Neural progenitor cell (in vitro differentiated cells): ENCODE results near the gene FAM110A. TPM values are rescaled to one million over a fixed set of nuclear protein-coding genes. Genes with fewer than 3 reads are reported as not detected.

Experiments used
- DNase-seq: peaks from one replicate; pipeline ENCODE4 v3.0.0-alpha.2; 2016; ENCODE audit warnings: low spot score
- H2AFZ ChIP-seq: fragments of 200-600 bp; sonication (generic); replicated peaks from 2 replicates; pipeline ENCODE4 v1.6.1; 2016; ENCODE audit warnings: antibody characterized with exemption
- H3F3A ChIP-seq: fragments of 200-600 bp; sonication (generic); 2 replicates; pipeline ENCODE4 v1.6.1; 2016; ENCODE audit warnings: antibody characterized with exemption, low read depth
- H3K27ac ChIP-seq: fragments of 200-600 bp; sonication (generic); 2 replicates; pipeline ENCODE4 v1.5.1; 2016; ENCODE audit warnings: mild to moderate bottlenecking
- H3K27me3 ChIP-seq: fragments of 200-600 bp; sonication (generic); 2 replicates; pipeline ENCODE4 v1.6.1; 2016; ENCODE audit warnings: mild to moderate bottlenecking, moderate library complexity
- H3K36me3 ChIP-seq: fragments of 200-600 bp; sonication (generic); 2 replicates; pipeline ENCODE4 v1.5.1; 2016
- H3K4me1 ChIP-seq: fragments of 200-600 bp; sonication (generic); 2 replicates; pipeline ENCODE4 v1.6.1; 2016; ENCODE audit warnings: mixed run types
- H3K4me2 ChIP-seq: fragments of 200-600 bp; sonication (generic); 2 replicates; pipeline ENCODE4 v1.6.1; 2016
- H3K4me3 ChIP-seq: fragments of 200-600 bp; sonication (generic); 2 replicates; pipeline ENCODE4 v1.5.1; 2016
- H3K79me2 ChIP-seq: fragments of 200-600 bp; sonication (generic); 2 replicates; pipeline ENCODE4 v1.6.1; 2016; ENCODE audit warnings: low read depth
- H3K9ac ChIP-seq: fragments of 200-600 bp; sonication (generic); 2 replicates; pipeline ENCODE4 v1.6.1; 2016
- H3K9me3 ChIP-seq: fragments of 200-600 bp; sonication (generic); 2 replicates; pipeline ENCODE4 v1.5.1; 2016; ENCODE audit warnings: low read depth
- H4K20me1 ChIP-seq: fragments of 200-600 bp; sonication (generic); 2 replicates; pipeline ENCODE4 v1.6.1; 2016; ENCODE audit warnings: low read depth
- H3K27ac Mint-ChIP-seq: 3 replicates; pipeline ENCODE4 v1.8.0; 2021; ENCODE audit warnings: mixed read lengths
- H3K27me3 Mint-ChIP-seq: 2 replicates; pipeline ENCODE4 v1.8.0; 2022; ENCODE audit warnings: low read depth, mild to moderate bottlenecking, inconsistent platforms, moderate library complexity, mixed read lengths; ENCODE audit not compliant: insufficient read depth
- H3K36me3 Mint-ChIP-seq: 3 replicates; pipeline ENCODE4 v1.8.0; 2021; ENCODE audit warnings: mixed read lengths
- H3K4me1 Mint-ChIP-seq: 3 replicates; pipeline ENCODE4 v1.8.0; 2021; ENCODE audit warnings: mixed read lengths
- H3K4me3 Mint-ChIP-seq: 3 replicates; pipeline ENCODE4 v1.8.0; 2021; ENCODE audit warnings: mild to moderate bottlenecking, moderate library complexity, mixed read lengths
- H3K9me3 Mint-ChIP-seq: 3 replicates; pipeline ENCODE4 v1.8.0; 2020; ENCODE audit warnings: mixed read lengths
- CTCF ChIP-seq: fragments of 200-600 bp; sonication (generic); IDR thresholded peaks from 2 replicates; pipeline ENCODE4 v1.5.1; 2017; ENCODE audit warnings: antibody characterized with exemption, mild to moderate bottlenecking
- EZH2 ChIP-seq: fragments of 200-600 bp; sonication (generic); IDR thresholded peaks from 2 replicates; pipeline ENCODE4 v1.6.1; 2017; ENCODE audit warnings: antibody characterized with exemption, mild to moderate bottlenecking, moderate library complexity
- EZH2phosphoT487 ChIP-seq: fragments of 200-600 bp; sonication (generic); IDR thresholded peaks from 2 replicates; pipeline ENCODE4 v1.6.1; 2017; ENCODE audit warnings: antibody characterized with exemption
- total RNA-seq: library from RNA; depleted of rRNA; stranded (reverse); fragments of >200 nt; gene quantifications from 2 replicates; pipeline ENCODE4 v1.2.3, GENCODE V29; 2015; ENCODE audit warnings: low replicate concordance

The FAM110A gene
- total RNA-seq, 1 donor from 2014 or later = 2.9 TPM

DNA sequence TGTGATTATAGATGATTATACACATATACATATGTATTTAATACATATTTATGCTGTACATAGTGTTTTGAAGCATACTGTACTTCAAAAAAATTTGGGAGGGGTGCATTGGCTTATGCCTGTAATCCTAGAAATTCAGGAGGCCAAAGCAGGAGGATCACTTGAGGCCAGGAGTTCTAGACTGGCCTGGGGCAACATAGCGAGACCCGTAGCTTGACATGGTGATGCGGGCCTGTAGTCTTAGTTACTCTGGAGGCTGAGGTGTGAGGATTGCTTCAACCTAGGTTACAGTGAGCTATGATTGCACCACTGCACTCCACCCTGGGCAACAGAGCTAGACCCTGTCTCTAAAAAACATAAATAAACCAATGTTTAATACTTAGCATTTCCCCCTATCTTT, 1.6 kb upstream of the FAM110A start:
- Histone ChIP-seq H2AFZ (no peak overlapping the region), H3K27me3 (peaks cover 11% of the 10 kb centered on the region), H3K9me3 (no peaks in the 10 kb centered on the region), H3K9ac (no peak overlapping the region), H4K20me1 (no peaks in the 10 kb centered on the region), H3K4me1 (peaks cover 9% of the 10 kb centered on the region), H3K4me3 (no peak overlapping the region), H3K36me3 (no peaks in the 10 kb centered on the region), H3K4me2 (no peak overlapping the region), H3K27ac (no peak overlapping the region), H3K79me2 (no peaks in the 10 kb centered on the region), H3F3A (peaks cover 6% of the 10 kb centered on the region)
- Mint-ChIP-seq H3K27me3 (peaks cover 13% of the 10 kb centered on the region), H3K4me3 (no peak overlapping the region), H3K27ac (no peak overlapping the region), H3K4me1 (peaks cover 19% of the 10 kb centered on the region), H3K36me3 (no peaks in the 10 kb centered on the region), H3K9me3 (no peaks in the 10 kb centered on the region)
- no peak for DNase-seq
- TF ChIP-seq EZH2phosphoT487 (no peak), CTCF (no peak), EZH2 (no peak)

DNA sequence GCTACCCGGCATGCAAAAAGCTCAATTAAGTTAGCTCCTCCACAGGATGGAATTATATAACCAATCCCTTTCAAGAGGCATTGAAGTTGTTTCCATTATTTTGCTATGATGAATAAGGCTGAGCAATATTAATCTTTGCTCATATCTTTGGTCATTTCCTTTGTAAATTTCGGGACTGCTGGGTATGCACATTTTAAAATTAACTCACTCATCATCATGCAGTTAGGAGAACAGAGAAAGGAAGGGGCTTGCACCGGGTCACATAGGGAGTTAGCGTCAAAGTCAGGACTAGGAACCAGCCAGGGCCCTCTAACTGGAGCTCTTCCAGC, 430 bp upstream of the FAM110A start:
- Mint-ChIP-seq H3K4me3 (peak overlapping the region; percentile 94), H3K4me1 (peaks cover 19% of the 10 kb centered on the region), H3K27ac (peak overlapping the region; percentile 42), H3K36me3 (peaks cover 2% of the 10 kb centered on the region), H3K9me3 (peaks cover 4% of the 10 kb centered on the region), H3K27me3 (peaks cover 16% of the 10 kb centered on the region)
- Histone ChIP-seq H3K27me3 (peaks cover 11% of the 10 kb centered on the region), H3K9me3 (no peaks in the 10 kb centered on the region), H3F3A (peaks cover 6% of the 10 kb centered on the region), H3K27ac (no peak overlapping the region), H3K4me3 (peak overlapping the region; percentile 60), H3K9ac (no peak overlapping the region), H3K4me2 (peak overlapping the region; percentile 54), H4K20me1 (no peaks in the 10 kb centered on the region), H2AFZ (peak overlapping the region; percentile 55), H3K79me2 (no peaks in the 10 kb centered on the region), H3K36me3 (no peaks in the 10 kb centered on the region), H3K4me1 (peaks cover 9% of the 10 kb centered on the region)
- no peak for DNase-seq
- no peak for TF ChIP-seq CTCF
- TF ChIP-seq EZH2 = no peak
- no peak for TF ChIP-seq EZH2phosphoT487

DNA sequence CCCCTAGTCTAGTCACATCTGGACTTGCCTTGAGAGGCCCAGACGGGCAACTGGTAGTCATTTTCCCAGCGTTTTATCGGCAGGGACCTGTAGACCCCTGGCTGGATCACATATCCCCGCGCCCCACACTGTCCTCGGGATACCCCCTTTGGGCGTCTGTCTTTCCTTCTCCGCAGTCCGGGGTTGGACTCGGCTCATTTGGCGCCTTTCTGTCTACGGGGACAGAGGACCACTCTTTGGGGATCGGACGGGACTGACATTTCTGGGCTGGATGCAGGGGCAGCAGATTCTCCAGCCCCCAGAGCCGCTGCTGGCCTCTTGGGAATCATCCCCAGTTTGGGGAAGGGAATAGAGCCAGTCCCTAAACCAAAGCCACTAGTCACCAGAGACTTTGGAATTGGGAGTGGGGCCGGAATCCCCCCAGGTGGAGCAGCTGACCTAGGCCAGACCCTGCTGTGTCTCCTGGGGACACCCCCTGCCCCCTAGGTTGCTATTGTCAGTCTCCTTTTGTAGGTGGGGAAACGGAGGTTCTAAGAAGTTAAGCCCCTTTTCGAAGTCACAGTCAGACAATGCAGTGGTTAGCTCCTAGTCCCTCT, 734 bp downstream of the FAM110A start:
- TF ChIP-seq EZH2 (no peak), EZH2phosphoT487 (no peak), CTCF (no peak)
- Histone ChIP-seq H3F3A (peaks cover 6% of the 10 kb centered on the region), H3K4me3 (peak overlapping the region; percentile 60), H3K27ac (no peak overlapping the region), H3K27me3 (peaks cover 15% of the 10 kb centered on the region), H2AFZ (peak overlapping the region; percentile 66), H4K20me1 (no peaks in the 10 kb centered on the region), H3K9me3 (no peaks in the 10 kb centered on the region), H3K36me3 (no peaks in the 10 kb centered on the region), H3K4me2 (peak overlapping the region; percentile 83), H3K4me1 (peaks cover 9% of the 10 kb centered on the region), H3K9ac (no peak overlapping the region), H3K79me2 (no peaks in the 10 kb centered on the region)
- peak; percentile 31 for DNase-seq
- H3K9me3 Mint-ChIP-seq = peaks cover 4% of the 10 kb centered on the region
- H3K27me3 Mint-ChIP-seq = peaks cover 13% of the 10 kb centered on the region
- no peak overlapping the region for H3K27ac Mint-ChIP-seq
- peak overlapping the region; percentile 94 for H3K4me3 Mint-ChIP-seq
- H3K36me3 Mint-ChIP-seq = peaks cover 4% of the 10 kb centered on the region
- peaks cover 19% of the 10 kb centered on the region for H3K4me1 Mint-ChIP-seq
